Colon (tissue), 2 donors: ENCODE data around the gene SLC25A22.

Source experiments
- FAIRE-seq: peaks from 2 replicates; lab custom pipeline; 2012; peaks lifted over from hg19 to GRCh38; lab: Jason Lieb, UNC
- donor health status: control.
- donor health status: control.

Gene SLC25A22

GRCh38 chr11:746289-747157 lies 51.6 kb downstream of the SLC25A22 start:
- no peak for FAIRE-seq

GRCh38 chr11:745428-745827 lies 52.7 kb downstream of the SLC25A22 start:
- no peak for FAIRE-seq

GRCh38 chr11:742571-743201 lies 55.4 kb downstream of the SLC25A22 start:
- FAIRE-seq, result no peak

- no peak for FAIRE-seq
Measured at GRCh38 chr11:742156-742546, 55.9 kb downstream of the SLC25A22 start.
